Mammary epithelial cell (primary cell): ENCODE results near the gene CYTH4.

Experiments
- CTCF ChIP-seq, 2 donors: IDR thresholded peaks in 1 of 2; conservative IDR thresholded peaks in 1 of 2; 2 replicates each; pipeline ENCODE4 v1.5.1; 2011 to 2012; ENCODE audit warnings: inconsistent platforms in 2 of 2, low read length in 2 of 2, mild to moderate bottlenecking in 2 of 2, control low read depth in 1 of 2, low read depth in 1 of 2; ENCODE audit not compliant: insufficient read depth in 1 of 2; ENCODE audit errors: extremely low read depth in 1 of 2
- EZH2 ChIP-seq: IDR thresholded peaks from 2 replicates; pipeline ENCODE4 v1.6.1; 2012; ENCODE audit warnings: low read length, inconsistent platforms, borderline replicate concordance

GRCh38 chr22:37258753-37259401 is 23.4 kb upstream of the CYTH4 start:
- TF ChIP-seq EZH2: no peak
- TF ChIP-seq CTCF (conservative IDR thresholded peaks at IDR 0.05 in 1 of 2, IDR thresholded peaks at IDR 0.05 in 1 of 2; ENCODE audit: extremely low read depth in 1 of 2, insufficient read depth in 1 of 2, low read depth in 1 of 2, low read length in 2 of 2): no peak
